Astrocyte (in vitro differentiated cells and primary cell): Measurements from ENCODE around the gene SNX30. TPM values are rescaled to one million over a fixed set of nuclear protein-coding genes. Genes with fewer than 3 reads are reported as not detected.

Source experiments
- DNase-seq: peaks from one replicate; pipeline ENCODE4 v3.0.0-alpha.2; 2010; ENCODE audit warnings: low read depth
- FAIRE-seq: peaks from 2 replicates; lab custom pipeline; 2011; peaks lifted over from hg19 to GRCh38; lab: Jason Lieb, UNC
- H2AFZ ChIP-seq: 2 replicates; pipeline ENCODE4 v1.6.0; 2012; ENCODE audit warnings: low read depth, low read length, inconsistent platforms
- H3K27ac ChIP-seq: 2 replicates; pipeline ENCODE4 v1.5.1; 2011; ENCODE audit warnings: low read depth, low read length, inconsistent platforms
- H3K27me3 ChIP-seq: 2 replicates; pipeline ENCODE4 v1.6.0; 2011; ENCODE audit warnings: low read length, inconsistent platforms; ENCODE audit not compliant: insufficient read depth
- H3K36me3 ChIP-seq: 2 replicates; pipeline ENCODE4 v1.5.1; 2011; ENCODE audit warnings: low read length, inconsistent platforms; ENCODE audit not compliant: insufficient read depth
- H3K4me1 ChIP-seq: 2 replicates; pipeline ENCODE4 v1.5.1; 2011; ENCODE audit warnings: low read length, inconsistent platforms; ENCODE audit not compliant: insufficient read depth
- H3K4me2 ChIP-seq: 2 replicates; pipeline ENCODE4 v1.6.0; 2012; ENCODE audit warnings: low read length, inconsistent platforms
- H3K4me3 ChIP-seq: 2 replicates; pipeline ENCODE4 v1.5.1; 2011; ENCODE audit warnings: low read depth, mild to moderate bottlenecking, low read length, inconsistent platforms; ENCODE audit not compliant: insufficient read depth
- H3K79me2 ChIP-seq: 2 replicates; pipeline ENCODE4 v1.6.0; 2012; ENCODE audit warnings: mild to moderate bottlenecking, low read length, inconsistent platforms; ENCODE audit not compliant: insufficient read depth
- H3K9ac ChIP-seq: 2 replicates; pipeline ENCODE4 v1.6.0; 2012; ENCODE audit warnings: mild to moderate bottlenecking, low read length, inconsistent platforms
- H3K9me3 ChIP-seq: 2 replicates; pipeline ENCODE4 v1.5.1; 2012; ENCODE audit warnings: low read depth, mild to moderate bottlenecking, low read length, inconsistent platforms; ENCODE audit not compliant: insufficient read depth
- H4K20me1 ChIP-seq: 2 replicates; pipeline ENCODE4 v1.6.0; 2012; ENCODE audit warnings: low read length, inconsistent platforms; ENCODE audit not compliant: insufficient read depth
- H3K27ac Mint-ChIP-seq: one replicate; pipeline ENCODE4 v1.8.0; 2021; ENCODE audit warnings: mild to moderate bottlenecking, mixed read lengths; ENCODE audit not compliant: unreplicated experiment
- H3K27me3 Mint-ChIP-seq: one replicate; pipeline ENCODE4 v1.8.0; 2021; ENCODE audit warnings: low read depth, mixed read lengths; ENCODE audit not compliant: unreplicated experiment
- H3K36me3 Mint-ChIP-seq: one replicate; pipeline ENCODE4 v1.8.0; 2021; ENCODE audit warnings: low read depth, mixed read lengths; ENCODE audit not compliant: unreplicated experiment
- H3K4me1 Mint-ChIP-seq: one replicate; pipeline ENCODE4 v1.8.0; 2021; ENCODE audit warnings: low read depth, mixed read lengths; ENCODE audit not compliant: unreplicated experiment
- H3K4me3 Mint-ChIP-seq: one replicate; pipeline ENCODE4 v1.8.0; 2021; ENCODE audit warnings: mild to moderate bottlenecking, moderate library complexity, mixed read lengths; ENCODE audit not compliant: unreplicated experiment
- H3K9me3 Mint-ChIP-seq: one replicate; pipeline ENCODE4 v1.8.0; 2021; ENCODE audit warnings: mild to moderate bottlenecking, mixed read lengths; ENCODE audit not compliant: unreplicated experiment
- EZH2 ChIP-seq: IDR thresholded peaks from 2 replicates; pipeline ENCODE4 v1.6.1; 2012; ENCODE audit warnings: mild to moderate bottlenecking, low read length, inconsistent platforms; ENCODE audit not compliant: insufficient read depth
- total RNA-seq: library from RNA; stranded (reverse); gene quantifications from 2 replicates; pipeline ENCODE4 v1.2.1, GENCODE V29; 2021
- TF ChIP-seq, protein P1 (sequence below): IDR thresholded peaks from 2 replicates; pipeline ENCODE4 v1.5.1; 2011; ENCODE audit warnings: low read depth, mild to moderate bottlenecking, inconsistent platforms, low read length, moderate library complexity; ENCODE audit not compliant: insufficient read depth

Gene SNX30
- total RNA-seq, 1 donor from 2014 or later: 12.8 TPM

DNA sequence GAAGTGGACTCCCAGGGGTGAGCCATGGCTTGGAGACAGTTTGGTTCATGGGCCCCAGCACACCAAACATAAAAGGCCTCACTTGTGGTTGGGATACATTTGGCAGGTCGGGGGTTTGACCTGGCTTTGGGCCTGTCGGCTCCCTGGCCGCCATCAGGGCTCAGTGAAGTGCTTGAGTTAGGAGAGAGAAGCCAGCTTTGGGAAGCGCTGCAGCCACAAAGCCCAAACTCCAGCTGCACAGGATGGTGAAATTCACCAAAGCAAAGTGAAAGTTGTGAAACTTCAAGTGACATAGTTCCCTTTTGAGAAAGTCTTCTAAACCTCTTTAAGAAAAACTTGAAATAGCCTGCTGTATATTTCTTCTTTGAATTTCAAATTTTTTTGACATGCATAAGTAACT lies 112.7 kb downstream of the SNX30 start:
- Mint-ChIP-seq H3K9me3 (peaks cover 2% of the 10 kb centered on the region), H3K36me3 (peaks cover 14% of the 10 kb centered on the region), H3K27ac (no peak overlapping the region), H3K4me3 (no peak overlapping the region), H3K4me1 (peaks cover 8% of the 10 kb centered on the region), H3K27me3 (no peaks in the 10 kb centered on the region)
- FAIRE-seq (no peak), DNase-seq (no peak)
- no peaks in the 10 kb centered on the region for H3K27me3 ChIP-seq
- H3K79me2 ChIP-seq: no peaks in the 10 kb centered on the region
- H3K4me1 ChIP-seq: peaks cover 4% of the 10 kb centered on the region
- H3K9me3 ChIP-seq: no peaks in the 10 kb centered on the region
- H4K20me1 ChIP-seq: peaks cover 2% of the 10 kb centered on the region
- no peak overlapping the region for H2AFZ ChIP-seq
- H3K27ac ChIP-seq: no peak overlapping the region
- no peak overlapping the region for H3K9ac ChIP-seq
- no peak overlapping the region for H3K4me3 ChIP-seq
- TF ChIP-seq EZH2: no peak
- TF ChIP-seq, protein P1, sequence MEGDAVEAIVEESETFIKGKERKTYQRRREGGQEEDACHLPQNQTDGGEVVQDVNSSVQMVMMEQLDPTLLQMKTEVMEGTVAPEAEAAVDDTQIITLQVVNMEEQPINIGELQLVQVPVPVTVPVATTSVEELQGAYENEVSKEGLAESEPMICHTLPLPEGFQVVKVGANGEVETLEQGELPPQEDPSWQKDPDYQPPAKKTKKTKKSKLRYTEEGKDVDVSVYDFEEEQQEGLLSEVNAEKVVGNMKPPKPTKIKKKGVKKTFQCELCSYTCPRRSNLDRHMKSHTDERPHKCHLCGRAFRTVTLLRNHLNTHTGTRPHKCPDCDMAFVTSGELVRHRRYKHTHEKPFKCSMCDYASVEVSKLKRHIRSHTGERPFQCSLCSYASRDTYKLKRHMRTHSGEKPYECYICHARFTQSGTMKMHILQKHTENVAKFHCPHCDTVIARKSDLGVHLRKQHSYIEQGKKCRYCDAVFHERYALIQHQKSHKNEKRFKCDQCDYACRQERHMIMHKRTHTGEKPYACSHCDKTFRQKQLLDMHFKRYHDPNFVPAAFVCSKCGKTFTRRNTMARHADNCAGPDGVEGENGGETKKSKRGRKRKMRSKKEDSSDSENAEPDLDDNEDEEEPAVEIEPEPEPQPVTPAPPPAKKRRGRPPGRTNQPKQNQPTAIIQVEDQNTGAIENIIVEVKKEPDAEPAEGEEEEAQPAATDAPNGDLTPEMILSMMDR: no peak
- H3K4me2 ChIP-seq: no peak overlapping the region
- H3K36me3 ChIP-seq: no peaks in the 10 kb centered on the region

DNA sequence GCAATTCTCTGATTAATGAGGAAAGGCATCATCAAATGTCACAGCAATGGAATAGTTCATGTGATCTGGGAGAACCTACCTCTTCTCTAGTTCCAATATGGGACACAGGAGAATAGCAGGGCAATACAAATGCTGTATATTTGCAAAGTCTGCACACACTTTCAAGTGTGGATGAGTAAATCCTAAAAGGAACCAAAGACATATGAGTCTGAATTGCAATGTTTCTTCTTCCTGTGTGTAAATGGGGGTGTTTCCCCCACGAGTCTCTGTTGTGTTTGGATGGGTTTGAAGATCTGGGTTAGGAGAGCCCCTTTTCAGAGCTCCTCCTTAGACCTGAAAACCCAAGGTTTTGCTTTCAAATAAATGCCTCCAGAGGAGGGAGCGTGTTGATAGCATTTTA lies 113.2 kb downstream of the SNX30 start:
- Histone ChIP-seq H3K4me1 (peaks cover 4% of the 10 kb centered on the region), H3K36me3 (no peaks in the 10 kb centered on the region), H3K27ac (no peak overlapping the region), H2AFZ (no peak overlapping the region), H3K9ac (no peak overlapping the region), H3K4me3 (no peak overlapping the region), H3K9me3 (no peaks in the 10 kb centered on the region), H3K27me3 (no peaks in the 10 kb centered on the region), H3K4me2 (no peak overlapping the region), H4K20me1 (no peaks in the 10 kb centered on the region), H3K79me2 (no peaks in the 10 kb centered on the region)
- H3K27ac Mint-ChIP-seq: no peak overlapping the region
- TF ChIP-seq, protein P1: no peak
- TF ChIP-seq EZH2: no peak
- peaks cover 2% of the 10 kb centered on the region for H3K9me3 Mint-ChIP-seq
- H3K4me1 Mint-ChIP-seq: peaks cover 8% of the 10 kb centered on the region
- H3K27me3 Mint-ChIP-seq: no peaks in the 10 kb centered on the region
- DNase-seq (no peak), FAIRE-seq (no peak)
- H3K36me3 Mint-ChIP-seq: peaks cover 14% of the 10 kb centered on the region
- H3K4me3 Mint-ChIP-seq: no peak overlapping the region

DNA sequence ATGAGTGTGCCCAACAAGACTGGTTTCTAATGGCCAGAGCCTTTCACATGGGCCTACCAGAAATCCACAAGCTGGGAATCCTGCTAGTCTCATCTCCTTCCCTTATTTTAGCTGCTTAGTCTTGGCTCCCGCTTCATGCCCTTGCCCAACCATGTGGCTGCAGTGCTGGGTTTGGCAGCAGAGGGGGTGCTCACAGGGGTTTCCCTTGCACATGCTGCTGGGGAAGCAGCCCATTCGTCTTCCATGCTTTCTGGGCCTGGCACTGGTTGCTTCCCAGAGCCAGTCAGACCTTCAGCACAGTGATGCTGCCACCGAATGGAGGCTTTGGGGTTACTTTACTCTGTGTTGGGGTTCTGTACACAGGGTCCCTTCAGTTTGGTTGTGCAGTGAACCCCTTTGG lies 113.8 kb downstream of the SNX30 start:
- H3K4me1 ChIP-seq: peaks cover 4% of the 10 kb centered on the region
- no peak for FAIRE-seq
- no peaks in the 10 kb centered on the region for H3K36me3 ChIP-seq
- no peak for DNase-seq
- H3K27ac Mint-ChIP-seq: no peak overlapping the region
- no peaks in the 10 kb centered on the region for H3K27me3 ChIP-seq
- H3K9me3 Mint-ChIP-seq: peaks cover 2% of the 10 kb centered on the region
- no peaks in the 10 kb centered on the region for H3K9me3 ChIP-seq
- peaks cover 8% of the 10 kb centered on the region for H3K4me1 Mint-ChIP-seq
- H3K4me3 ChIP-seq: no peak overlapping the region
- no peaks in the 10 kb centered on the region for H4K20me1 ChIP-seq
- H3K79me2 ChIP-seq: no peaks in the 10 kb centered on the region
- no peak overlapping the region for H3K4me3 Mint-ChIP-seq
- TF ChIP-seq, protein P1: no peak
- TF ChIP-seq EZH2: no peak
- H3K27me3 Mint-ChIP-seq: no peaks in the 10 kb centered on the region
- peaks cover 14% of the 10 kb centered on the region for H3K36me3 Mint-ChIP-seq
- no peak overlapping the region for H3K4me2 ChIP-seq
- no peak overlapping the region for H3K9ac ChIP-seq
- H2AFZ ChIP-seq: no peak overlapping the region
- H3K27ac ChIP-seq: no peak overlapping the region
